GM12873 (cell line): Measurements from ENCODE around the gene PROX1.

Source experiments
- TF ChIP-seq, protein P1 (sequence below): IDR thresholded peaks from 2 replicates; pipeline ENCODE4 v1.5.1; 2012; ENCODE audit warnings: low read depth, mild to moderate bottlenecking, moderate library complexity, low read length, control low read depth; ENCODE audit not compliant: insufficient read depth; ENCODE audit errors: missing control alignments

Gene PROX1

DNA sequence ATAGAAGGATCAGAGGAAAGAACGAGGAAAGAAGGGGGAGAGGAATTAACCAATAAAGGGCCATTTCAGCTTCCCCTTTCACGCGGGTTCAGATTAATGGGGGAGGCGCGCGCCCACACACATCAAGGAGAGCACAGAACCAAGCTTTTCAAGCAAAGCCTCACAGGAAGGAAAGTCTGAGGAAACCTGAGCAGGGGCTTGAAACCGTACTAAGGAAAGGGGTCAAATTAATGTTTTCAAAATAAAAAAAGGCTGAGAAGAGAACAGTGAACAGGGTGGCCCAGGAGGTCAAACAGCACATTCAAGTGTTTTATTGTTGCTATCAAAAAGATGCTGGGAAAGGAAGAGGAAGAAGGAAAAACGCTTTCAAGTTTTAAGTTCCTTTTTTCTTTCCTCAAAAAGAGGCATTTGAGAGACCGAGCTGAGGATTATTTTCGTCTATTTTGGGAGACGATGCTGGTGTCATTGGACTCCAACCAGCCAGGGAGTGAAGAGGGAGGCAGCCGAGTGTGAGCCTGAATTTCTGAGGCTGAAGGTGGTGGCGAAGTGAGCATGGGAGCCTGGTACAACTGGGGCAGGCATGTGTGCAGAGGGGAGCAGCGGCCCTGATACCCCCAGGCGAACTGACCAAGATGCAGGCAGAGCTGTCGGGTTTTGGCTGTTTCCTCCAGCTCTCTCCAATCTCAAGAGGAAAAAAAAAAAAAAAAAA lies 88.4 kb downstream of the PROX1 start:
- TF ChIP-seq, protein P1, sequence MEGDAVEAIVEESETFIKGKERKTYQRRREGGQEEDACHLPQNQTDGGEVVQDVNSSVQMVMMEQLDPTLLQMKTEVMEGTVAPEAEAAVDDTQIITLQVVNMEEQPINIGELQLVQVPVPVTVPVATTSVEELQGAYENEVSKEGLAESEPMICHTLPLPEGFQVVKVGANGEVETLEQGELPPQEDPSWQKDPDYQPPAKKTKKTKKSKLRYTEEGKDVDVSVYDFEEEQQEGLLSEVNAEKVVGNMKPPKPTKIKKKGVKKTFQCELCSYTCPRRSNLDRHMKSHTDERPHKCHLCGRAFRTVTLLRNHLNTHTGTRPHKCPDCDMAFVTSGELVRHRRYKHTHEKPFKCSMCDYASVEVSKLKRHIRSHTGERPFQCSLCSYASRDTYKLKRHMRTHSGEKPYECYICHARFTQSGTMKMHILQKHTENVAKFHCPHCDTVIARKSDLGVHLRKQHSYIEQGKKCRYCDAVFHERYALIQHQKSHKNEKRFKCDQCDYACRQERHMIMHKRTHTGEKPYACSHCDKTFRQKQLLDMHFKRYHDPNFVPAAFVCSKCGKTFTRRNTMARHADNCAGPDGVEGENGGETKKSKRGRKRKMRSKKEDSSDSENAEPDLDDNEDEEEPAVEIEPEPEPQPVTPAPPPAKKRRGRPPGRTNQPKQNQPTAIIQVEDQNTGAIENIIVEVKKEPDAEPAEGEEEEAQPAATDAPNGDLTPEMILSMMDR: no peak

DNA sequence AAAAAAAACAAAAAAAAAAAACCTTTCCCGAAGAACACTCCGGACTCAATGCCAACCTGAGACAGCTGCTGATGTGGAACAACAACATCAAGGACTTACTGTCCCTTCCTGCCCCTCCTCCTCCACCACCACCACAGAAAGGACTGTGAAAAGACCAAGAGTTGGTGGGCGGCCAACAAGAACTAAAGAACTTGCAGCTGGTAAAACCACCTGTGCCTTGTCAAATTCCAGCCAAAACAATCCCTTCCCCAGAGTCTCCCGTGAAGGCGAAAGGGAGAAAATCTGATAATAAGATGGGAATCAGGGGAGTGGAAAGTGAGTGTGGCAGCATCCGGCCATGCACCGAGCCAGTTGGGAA lies 88.9 kb downstream of the PROX1 start:
- TF ChIP-seq, protein P1: no peak

DNA sequence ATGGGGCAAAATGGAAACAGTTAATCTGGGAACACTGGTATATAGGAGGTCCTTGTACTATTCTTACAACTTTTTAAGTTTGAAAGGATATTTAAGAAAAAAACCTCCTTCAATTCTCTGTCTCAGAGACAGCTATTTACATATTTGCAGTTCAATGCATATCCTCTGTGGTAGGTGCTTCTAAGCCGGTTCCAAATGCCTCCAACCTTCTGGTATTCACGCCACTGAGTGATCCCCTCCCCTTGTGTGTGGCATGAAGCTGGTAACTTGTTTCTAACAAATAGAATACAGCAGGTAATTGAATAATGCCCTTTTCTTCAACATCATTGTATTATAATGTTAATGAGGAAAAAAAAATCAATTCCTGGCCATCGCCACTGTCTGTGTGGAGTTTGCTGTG lies 91.2 kb downstream of the PROX1 start:
- TF ChIP-seq, protein P1: no peak

DNA sequence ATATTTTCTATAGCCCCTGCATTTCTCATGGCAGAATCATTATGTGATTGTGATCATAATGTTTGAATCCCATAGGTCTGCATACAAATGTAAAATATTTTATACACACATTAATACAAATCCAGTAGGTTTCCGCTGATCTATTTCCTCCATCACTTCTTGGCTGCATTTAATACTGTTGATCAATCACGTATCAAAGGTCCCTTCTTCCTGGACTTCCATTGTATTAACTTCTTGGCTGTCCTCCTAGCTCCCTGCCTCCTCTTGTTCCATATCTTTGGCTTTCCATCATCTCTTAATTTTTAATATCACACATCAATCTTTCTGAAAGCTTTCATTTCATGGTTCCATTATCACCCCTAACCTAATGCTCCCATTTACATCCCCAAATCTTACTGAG lies 97.6 kb downstream of the PROX1 start:
- TF ChIP-seq, protein P1: no peak

DNA sequence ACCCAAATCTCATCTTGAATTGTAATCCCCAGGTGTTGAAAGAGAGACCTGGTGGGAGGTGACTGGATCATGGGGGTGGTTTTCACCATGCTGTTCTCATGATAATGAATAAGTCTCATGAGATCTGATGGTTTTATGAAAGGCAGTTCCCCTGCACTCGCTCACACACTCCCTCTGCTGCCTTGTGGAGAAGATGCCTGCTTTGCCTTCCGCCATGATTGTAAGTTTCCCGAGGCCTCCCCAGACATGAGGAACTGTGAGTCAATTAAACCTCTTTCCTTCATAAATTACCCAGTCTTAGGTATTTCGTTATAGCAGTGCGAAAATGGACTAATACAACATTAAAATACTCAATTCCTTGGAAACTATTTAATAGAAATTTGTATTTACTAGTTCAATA lies 99.2 kb downstream of the PROX1 start:
- TF ChIP-seq, protein P1: no peak
